Liver (tissue), 9 donors: Measurements from ENCODE around the gene VPS37B. TPM values are rescaled to one million over a fixed set of nuclear protein-coding genes. Genes with fewer than 3 reads are reported as not detected.

Source experiments
- DNase-seq: peaks from one replicate; pipeline ENCODE4 v3.0.0-alpha.2; 2017; ENCODE audit warnings: low spot score
- H3K27ac ChIP-seq, 2 donors: one replicate each; pipeline ENCODE4 v1.7.0; 2013; ENCODE audit warnings: inconsistent platforms in 2 of 2, low read length in 2 of 2, control low read depth in 1 of 2, low read depth in 1 of 2, mild to moderate bottlenecking in 1 of 2
- H3K27me3 ChIP-seq, 4 donors: one replicate each; pipeline versions ENCODE4 v1.6.1 to v1.7.0; 2013; ENCODE audit warnings: low read length in 3 of 4, inconsistent platforms in 1 of 4, mild to moderate bottlenecking in 1 of 4, moderate library complexity in 1 of 4; ENCODE audit not compliant: control insufficient read depth in 4 of 4, insufficient read depth in 4 of 4
- H3K36me3 ChIP-seq, 4 donors: one replicate each; pipeline versions ENCODE4 v1.6.1 to v1.7.0; 2013; ENCODE audit warnings: low read length in 3 of 4, mild to moderate bottlenecking in 3 of 4, low read depth in 1 of 4, moderate library complexity in 1 of 4; ENCODE audit not compliant: control insufficient read depth in 4 of 4, insufficient read depth in 3 of 4
- H3K4me1 ChIP-seq, 4 donors: one replicate each; pipeline versions ENCODE4 v1.6.1 to v1.7.0; 2013; ENCODE audit warnings: low read length in 3 of 4, mild to moderate bottlenecking in 3 of 4, moderate library complexity in 1 of 4; ENCODE audit not compliant: control insufficient read depth in 4 of 4, insufficient read depth in 4 of 4
- H3K4me3 ChIP-seq, 3 donors: one replicate each; pipeline versions ENCODE4 v1.6.1 to v1.7.0; 2013; ENCODE audit warnings: low read length in 3 of 3, control low read depth in 1 of 3, low read depth in 1 of 3, mild to moderate bottlenecking in 1 of 3
- H3K9ac ChIP-seq, 2 donors: one replicate each; pipeline ENCODE4 v1.7.0; 2013; ENCODE audit warnings: low read length in 2 of 2, mild to moderate bottlenecking in 2 of 2, moderate library complexity in 2 of 2, control low read depth in 1 of 2, low read depth in 1 of 2
- H3K9me3 ChIP-seq, 4 donors: one replicate each; pipeline versions ENCODE4 v1.6.1 to v1.7.0; 2013; ENCODE audit warnings: low read length in 3 of 4; ENCODE audit not compliant: control insufficient read depth in 4 of 4
- ATF3 ChIP-seq: IDR thresholded peaks from 2 replicates; pipeline ENCODE4 v1.6.1; 2016; ENCODE audit warnings: antibody characterized with exemption
- EGR1 ChIP-seq, 2 donors: IDR thresholded peaks; 2 replicates each; pipeline ENCODE4 v1.6.1; 2016 to 2018; ENCODE audit warnings: antibody characterized with exemption in 2 of 2, low read depth in 2 of 2
- FOXA1 ChIP-seq: IDR thresholded peaks from 2 replicates; pipeline ENCODE4 v1.6.1; 2016; ENCODE audit warnings: antibody characterized with exemption
- FOXA2 ChIP-seq: IDR thresholded peaks from 2 replicates; pipeline ENCODE4 v1.6.1; 2016; ENCODE audit warnings: antibody characterized with exemption
- GABPA ChIP-seq, 2 donors: IDR thresholded peaks in 1 of 2; conservative IDR thresholded peaks in 1 of 2; 2 replicates each; pipeline ENCODE4 v1.6.1; 2016; ENCODE audit warnings: antibody characterized with exemption in 2 of 2, mild to moderate bottlenecking in 1 of 2, moderate library complexity in 1 of 2
- HNF4A ChIP-seq, 2 donors: conservative IDR thresholded peaks; 2 replicates each; pipeline ENCODE4 v1.6.1; 2016; ENCODE audit warnings: antibody characterized with exemption in 2 of 2, mild to moderate bottlenecking in 2 of 2
- HNF4G ChIP-seq: IDR thresholded peaks from 2 replicates; pipeline ENCODE4 v1.6.1; 2016; ENCODE audit warnings: antibody characterized with exemption
- MAX ChIP-seq: IDR thresholded peaks from 2 replicates; pipeline ENCODE4 v1.6.1; 2016; ENCODE audit warnings: antibody characterized with exemption
- NR2F2 ChIP-seq: IDR thresholded peaks from 2 replicates; pipeline ENCODE4 v1.6.1; 2016; ENCODE audit warnings: antibody characterized with exemption
- RAD21 ChIP-seq, 2 donors: IDR thresholded peaks; 2 replicates each; pipeline ENCODE4 v1.6.1; 2016; ENCODE audit warnings: antibody characterized with exemption in 2 of 2, mild to moderate bottlenecking in 2 of 2
- REST ChIP-seq: IDR thresholded peaks from 2 replicates; pipeline ENCODE4 v1.6.1; 2016; ENCODE audit warnings: antibody characterized with exemption, mild to moderate bottlenecking
- RXRA ChIP-seq, 2 donors: IDR thresholded peaks; 2 replicates each; pipeline ENCODE4 v1.6.1; 2017 to 2018; ENCODE audit warnings: antibody characterized with exemption in 2 of 2, mild to moderate bottlenecking in 1 of 2
- SP1 ChIP-seq: IDR thresholded peaks from 2 replicates; pipeline ENCODE4 v1.6.1; 2018; ENCODE audit warnings: antibody characterized with exemption, mild to moderate bottlenecking
- TAF1 ChIP-seq: conservative IDR thresholded peaks from 2 replicates; pipeline ENCODE4 v1.6.1; 2016; ENCODE audit warnings: antibody characterized with exemption, mild to moderate bottlenecking
- YY1 ChIP-seq: IDR thresholded peaks from 2 replicates; pipeline ENCODE4 v1.6.1; 2016; ENCODE audit warnings: antibody characterized with exemption, mild to moderate bottlenecking
- ZBTB33 ChIP-seq: IDR thresholded peaks from 2 replicates; pipeline ENCODE4 v1.6.1; 2016; ENCODE audit warnings: antibody characterized with exemption
- WGBS: extraction: QIAGEN DNeasy Blood & Tissue Kit; methylation state at CpG from one replicate; pipeline ENCODE4 v1.1.7; 2013; 5-methylcytosine and 5-hydroxymethylcytosine counted together
- polyA plus RNA-seq, 2 donors: library from polyadenylated mRNA; stranded (reverse) in 1 of 2; unstranded in 1 of 2; fragments of 200-250 nt in 1 of 2; fragments of >200 nt in 1 of 2; fragmentation: Nextera tagmentation in 1 of 2; extraction: Ambion mirVana in 1 of 2; gene quantifications; one replicate each; pipeline versions ENCODE4 v1.2.1 to v1.2.3, GENCODE V29; 2013 to 2015
- total RNA-seq, 2 donors: library from RNA; depleted of rRNA; stranded (reverse); fragments of >200 nt; gene quantifications; one replicate each; pipeline ENCODE4 v1.2.3, GENCODE V29; 2014
- donor health status: healthy.
- donor health status: healthy.
- donor health status: healthy.
- donor health status: healthy.
- donor health status: healthy.

Gene VPS37B
- total and polyA plus RNA-seq, 4 donors: 2.3 to 6.8 (median 3.8) TPM

GRCh38 chr12:122848471-122849351, 47.2 kb downstream of the VPS37B start (continued):
- no peak for TF ChIP-seq REST
- no peak for TF ChIP-seq HNF4A (conservative IDR thresholded peaks at IDR 0.05)

GRCh38 chr12:122847921-122848421, 48.0 kb downstream of the VPS37B start:
- peaks cover 0 to 7% (median 4%) of the 10 kb centered on the region in 4 donors for H3K36me3 ChIP-seq
- H3K4me1 ChIP-seq: peaks cover 0 to 7% (median under 1%) of the 10 kb centered on the region in 4 donors
- no peak for DNase-seq
- no peak overlapping the region for H3K4me3 ChIP-seq
- TF ChIP-seq HNF4A (conservative IDR thresholded peaks at IDR 0.05): no peak
- no peak for TF ChIP-seq FOXA2
- no peak for TF ChIP-seq TAF1
- no peak for TF ChIP-seq HNF4G
- TF ChIP-seq MAX: no peak
- TF ChIP-seq NR2F2: no peak
- TF ChIP-seq SP1: no peak
- no peak for TF ChIP-seq RXRA (IDR thresholded peaks at IDR 0.05)
- no peak for TF ChIP-seq EGR1 (IDR thresholded peaks at IDR 0.05; ENCODE audit: low read depth in 2 of 2)
- no peak for TF ChIP-seq YY1
- no peak for TF ChIP-seq ZBTB33
- TF ChIP-seq RAD21 (IDR thresholded peaks at IDR 0.05): no peak
- no peak overlapping the region for H3K9ac ChIP-seq
- H3K27ac ChIP-seq: no peak overlapping the region
- no peaks in the 10 kb centered on the region for H3K9me3 ChIP-seq
- WGBS: 93% methylated on average over 16 of the region's 16 CpGs
- H3K27me3 ChIP-seq: no peaks in the 10 kb centered on the region

GRCh38 chr12:122847516-122847836, 48.4 kb downstream of the VPS37B start:
- no peak overlapping the region for H3K4me3 ChIP-seq
- WGBS: 92% methylated on average over 5 of the region's 5 CpGs
- no peaks in the 10 kb centered on the region for H3K9me3 ChIP-seq
- H3K27ac ChIP-seq: no peak overlapping the region
- H3K27me3 ChIP-seq: no peaks in the 10 kb centered on the region
- H3K9ac ChIP-seq: no peak overlapping the region
- no peak for DNase-seq
- TF ChIP-seq HNF4A (conservative IDR thresholded peaks at IDR 0.05) (no peak), ZBTB33 (no peak), EGR1 (IDR thresholded peaks at IDR 0.05; ENCODE audit: low read depth in 2 of 2) (no peak), FOXA2 (no peak), GABPA (IDR thresholded peaks at IDR 0.05 in 1 of 2, conservative IDR thresholded peaks at IDR 0.05 in 1 of 2) (no peak), REST (no peak), HNF4G (no peak), ATF3 (no peak), FOXA1 (no peak)
- peaks cover 0 to 9% (median 3%) of the 10 kb centered on the region in 4 donors for H3K4me1 ChIP-seq
- H3K36me3 ChIP-seq: peaks cover 0 to 7% (median 4%) of the 10 kb centered on the region in 4 donors
